ENCODE results near the gene PLEKHM1.
"Not testable (repeated sequence)": the region's sequence is repeated elsewhere in the genome, so short reads cannot be mapped to it uniquely, and the experiment has no call there.

The PLEKHM1 gene

DNA sequence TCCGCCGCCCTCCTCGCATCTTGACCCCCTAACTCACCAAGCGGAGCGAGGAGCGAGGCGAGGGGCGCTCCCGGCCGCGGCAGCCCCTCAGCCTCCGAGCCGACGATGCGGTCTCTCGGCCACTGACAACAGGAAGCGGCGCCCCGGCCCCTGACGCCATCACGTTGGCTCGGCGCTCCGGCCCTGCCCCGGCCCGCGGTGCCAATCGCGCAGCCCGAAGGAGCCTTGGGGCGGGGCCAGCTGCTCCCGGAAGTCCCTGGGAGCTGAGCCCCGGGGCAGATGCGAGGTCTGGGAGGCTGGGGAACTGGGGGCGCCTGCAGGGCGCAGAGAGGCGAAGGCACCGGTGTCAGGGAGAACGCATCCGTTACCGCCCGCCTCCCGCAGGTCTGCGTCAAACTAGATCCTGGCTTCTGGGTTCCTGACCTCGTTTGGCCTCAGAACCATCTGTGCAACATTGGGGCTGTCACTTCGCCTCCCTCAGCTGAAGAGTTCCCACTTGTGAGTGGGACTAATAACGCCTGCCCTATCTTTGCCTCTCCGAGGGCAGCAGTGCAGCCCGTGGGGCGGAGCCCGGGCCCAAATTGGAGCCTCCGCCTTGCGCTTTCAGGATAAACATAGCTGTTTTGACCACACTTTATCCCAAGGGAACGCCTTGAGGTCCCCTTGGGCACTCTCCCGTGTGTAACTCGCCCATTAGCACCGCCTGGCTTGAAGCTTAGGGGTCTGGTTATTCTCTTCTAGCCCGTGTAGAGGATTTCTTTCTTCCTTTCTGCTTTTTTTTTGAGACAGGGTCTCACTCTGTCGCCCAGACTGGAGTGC lies at the start of gene PLEKHM1:
Gene PLEKHM1 (minus strand): TSS at position 107 of the 819 bp plus-strand sequence. CDS start 8,237 bp downstream, outside the sequence.
- DNase-seq (ENCODE audit: low spot score in 2 of 2) (peak; percentile 74 to 89), ATAC-seq (peak; percentile 98)
- peak within 1 kb of the TSS; percentile 93 for H3K4me3 Mint-ChIP-seq
- H3K27ac Mint-ChIP-seq = peak within 1 kb of the TSS; percentile 95
- not testable (repeated sequence) for H3K36me3 Mint-ChIP-seq, H3K9me3 Mint-ChIP-seq
- H3K4me1 Mint-ChIP-seq = peaks cover 32% of the 10 kb centered on the region

DNA sequence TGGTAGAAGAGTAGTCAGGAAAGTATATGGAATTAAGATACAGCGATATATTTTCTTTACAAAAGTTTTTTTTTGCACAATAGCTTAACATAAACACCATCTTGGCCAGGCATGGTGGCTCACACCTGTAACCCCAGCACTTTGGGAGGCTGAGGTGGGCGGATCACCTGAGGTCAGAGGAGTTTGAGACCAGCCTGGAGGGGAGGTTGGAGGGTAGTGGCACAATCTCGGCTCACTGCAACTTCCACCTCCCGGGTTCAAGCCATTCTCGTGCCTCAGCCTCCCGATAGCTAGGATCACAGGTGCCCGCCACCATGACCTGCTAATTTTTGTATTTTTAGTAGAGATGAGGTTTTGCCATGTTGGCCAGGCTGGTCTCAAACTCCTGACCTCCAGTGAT lies 47.6 kb upstream of the PLEKHM1 start:
- not testable (repeated sequence) for H3K36me3 Mint-ChIP-seq; DNase-seq (ENCODE audit: low spot score in 2 of 2); H3K4me1 Mint-ChIP-seq; H3K4me3 Mint-ChIP-seq; ATAC-seq; H3K27ac Mint-ChIP-seq; H3K9me3 Mint-ChIP-seq

DNA sequence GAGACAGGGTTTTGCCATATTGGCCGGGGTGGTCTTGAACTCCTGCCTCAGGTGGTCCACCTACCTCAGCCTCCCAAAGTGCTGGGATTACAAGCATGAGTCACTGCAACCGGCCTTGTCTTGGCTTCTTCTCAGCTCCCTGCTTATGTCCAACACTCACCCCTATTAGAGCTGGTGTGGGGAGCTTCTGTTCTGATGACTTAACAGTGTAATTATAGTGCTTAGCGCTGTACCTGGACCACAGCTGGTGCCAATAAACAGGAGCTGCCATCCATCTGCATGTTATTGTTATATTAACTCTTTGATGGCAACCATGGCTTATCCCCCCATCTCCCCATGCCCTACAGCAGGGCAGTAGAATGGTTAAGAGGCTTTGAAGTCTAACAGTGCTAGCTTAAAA lies 15.6 kb upstream of the PLEKHM1 start:
- ATAC-seq; H3K9me3 Mint-ChIP-seq; H3K36me3 Mint-ChIP-seq; H3K4me1 Mint-ChIP-seq; H3K27ac Mint-ChIP-seq; H3K4me3 Mint-ChIP-seq; DNase-seq (ENCODE audit: low spot score in 2 of 2): not testable (repeated sequence)

DNA sequence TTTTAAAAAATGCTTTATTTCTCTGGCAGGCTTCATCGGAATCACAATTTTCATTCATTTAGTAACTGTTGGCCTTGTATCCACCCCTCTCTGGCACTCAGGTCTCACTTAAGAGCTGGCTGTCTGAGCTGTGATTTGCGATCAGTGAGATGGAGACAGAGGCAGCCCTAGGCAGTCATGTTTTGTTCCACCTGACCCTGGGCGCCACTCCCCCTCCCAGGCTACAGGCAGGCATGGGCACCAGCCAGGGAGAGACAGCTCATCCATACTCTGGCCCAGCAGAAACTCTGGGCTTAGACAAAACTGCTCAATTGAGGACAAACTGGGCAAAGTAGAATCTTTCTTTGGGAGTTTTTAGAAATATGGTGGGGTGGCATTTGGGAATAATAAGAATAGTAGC lies 14.7 kb upstream of the PLEKHM1 start:
- H3K4me1 Mint-ChIP-seq; H3K36me3 Mint-ChIP-seq; DNase-seq (ENCODE audit: low spot score in 2 of 2); H3K4me3 Mint-ChIP-seq; ATAC-seq; H3K9me3 Mint-ChIP-seq: not testable (repeated sequence)
- H3K27ac Mint-ChIP-seq = peak overlapping the region; percentile 58

DNA sequence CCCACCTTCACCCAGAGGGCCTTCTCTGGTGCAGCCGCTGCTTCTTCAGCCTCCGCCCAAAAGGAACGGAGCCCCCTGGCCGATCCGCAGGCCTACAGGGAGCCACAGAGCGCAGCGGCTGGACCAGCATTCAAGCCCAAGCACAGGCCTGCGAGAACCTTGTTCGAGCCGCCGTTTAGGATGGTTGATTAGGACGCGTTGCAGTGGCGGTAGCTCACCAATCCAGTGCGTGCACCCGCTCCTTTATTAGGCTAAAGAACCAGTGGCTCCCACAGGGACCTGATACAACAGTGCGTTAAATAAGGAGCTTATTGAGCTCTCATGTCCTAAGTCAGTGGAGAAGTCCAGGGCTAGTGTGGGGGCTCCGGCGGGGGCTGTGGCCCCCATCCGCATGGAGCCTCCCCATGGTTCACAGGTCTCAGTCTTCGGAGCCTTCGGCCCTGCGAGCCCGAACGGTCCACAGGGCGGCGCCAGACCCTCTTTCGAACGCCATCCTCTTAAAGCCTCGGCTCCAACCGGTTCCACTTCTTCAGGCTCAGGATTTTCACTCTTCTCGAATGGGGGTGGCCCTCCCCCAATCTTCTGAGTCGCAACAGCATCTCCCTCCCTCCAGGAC lies 10.7 kb upstream of the PLEKHM1 start:
- not testable (repeated sequence) for H3K27ac Mint-ChIP-seq; H3K4me1 Mint-ChIP-seq; H3K36me3 Mint-ChIP-seq; DNase-seq (ENCODE audit: low spot score in 2 of 2); ATAC-seq; H3K4me3 Mint-ChIP-seq; H3K9me3 Mint-ChIP-seq

DNA sequence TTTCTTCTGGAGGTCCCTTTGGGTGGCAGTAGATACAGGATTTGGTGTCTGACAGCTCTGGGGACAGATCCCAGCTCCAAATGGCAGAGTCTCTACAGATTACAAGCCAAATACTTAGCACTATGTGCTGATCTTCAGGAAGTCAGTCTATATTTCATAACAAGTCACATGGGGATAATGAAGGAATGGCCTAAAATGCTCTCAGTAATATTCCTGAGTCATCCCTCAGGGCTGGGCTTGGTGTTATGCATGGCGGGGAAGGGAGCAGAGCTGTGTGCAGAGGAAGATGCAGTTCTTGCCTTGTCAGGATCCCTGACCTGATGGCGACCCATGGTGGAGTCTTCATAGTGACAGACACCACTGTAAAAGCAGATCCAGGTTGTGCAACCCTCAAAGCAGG lies 10.0 kb upstream of the PLEKHM1 start:
- H3K4me3 Mint-ChIP-seq; ATAC-seq; DNase-seq (ENCODE audit: low spot score in 2 of 2); H3K36me3 Mint-ChIP-seq; H3K4me1 Mint-ChIP-seq; H3K27ac Mint-ChIP-seq; H3K9me3 Mint-ChIP-seq: not testable (repeated sequence)

DNA sequence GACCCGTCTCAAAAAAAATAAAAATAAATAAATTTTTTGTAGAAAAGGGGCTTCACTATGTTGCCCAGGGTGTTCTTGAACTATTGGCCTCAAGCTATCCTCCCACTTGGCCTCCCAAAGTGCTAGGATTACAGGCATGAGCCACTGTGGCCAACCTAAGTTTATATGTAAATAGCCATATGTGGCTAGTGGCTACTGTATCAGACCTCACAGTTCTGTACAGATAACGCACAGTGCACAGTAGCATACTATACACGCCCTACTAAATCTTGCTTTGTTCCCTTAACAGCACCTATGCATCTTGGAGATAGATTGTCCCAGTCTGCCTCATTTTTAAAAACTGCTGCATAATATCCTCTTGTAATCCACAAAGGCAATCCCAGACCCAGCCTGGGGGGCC lies 8.7 kb upstream of the PLEKHM1 start:
- not testable (repeated sequence) for ATAC-seq; H3K27ac Mint-ChIP-seq; H3K9me3 Mint-ChIP-seq; H3K36me3 Mint-ChIP-seq; DNase-seq (ENCODE audit: low spot score in 2 of 2); H3K4me1 Mint-ChIP-seq; H3K4me3 Mint-ChIP-seq

DNA sequence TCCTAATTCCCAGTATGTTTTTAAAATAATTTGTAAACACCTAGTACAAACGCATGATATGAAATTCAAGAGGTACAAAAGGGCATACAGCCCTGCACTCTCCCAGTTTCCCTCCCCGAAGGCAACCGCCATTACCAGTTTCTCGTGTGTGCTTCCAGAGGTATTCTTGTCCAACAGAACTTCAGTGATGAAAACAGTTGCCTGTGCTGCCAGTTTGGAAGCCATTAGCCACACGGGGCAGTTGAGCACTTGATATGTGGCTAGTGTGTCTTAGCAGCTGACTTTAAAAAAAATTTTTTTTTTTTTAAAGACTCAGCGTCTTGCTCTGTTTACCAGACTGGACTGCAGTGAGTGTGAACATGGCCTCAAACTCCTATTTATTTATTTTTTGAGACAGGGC lies 7.9 kb upstream of the PLEKHM1 start:
- H3K4me3 Mint-ChIP-seq; ATAC-seq; H3K4me1 Mint-ChIP-seq; DNase-seq (ENCODE audit: low spot score in 2 of 2); H3K9me3 Mint-ChIP-seq; H3K27ac Mint-ChIP-seq; H3K36me3 Mint-ChIP-seq: not testable (repeated sequence)

- DNase-seq (ENCODE audit: low spot score in 2 of 2); H3K4me3 Mint-ChIP-seq; H3K36me3 Mint-ChIP-seq; H3K9me3 Mint-ChIP-seq; ATAC-seq; H3K27ac Mint-ChIP-seq; H3K4me1 Mint-ChIP-seq: not testable (repeated sequence)
Measured at GRCh38 chr17:45497449-45497848, 6.9 kb upstream of the PLEKHM1 start.

- H3K27ac Mint-ChIP-seq; H3K4me3 Mint-ChIP-seq; H3K4me1 Mint-ChIP-seq; DNase-seq (ENCODE audit: low spot score in 2 of 2); H3K36me3 Mint-ChIP-seq; H3K9me3 Mint-ChIP-seq; ATAC-seq: not testable (repeated sequence)
Measured at GRCh38 chr17:45496507-45496906, 6.0 kb upstream of the PLEKHM1 start.

- ATAC-seq; H3K9me3 Mint-ChIP-seq; H3K36me3 Mint-ChIP-seq; DNase-seq (ENCODE audit: low spot score in 2 of 2); H3K4me3 Mint-ChIP-seq; H3K27ac Mint-ChIP-seq: not testable (repeated sequence)
- H3K4me1 Mint-ChIP-seq = peaks cover 12% of the 10 kb centered on the region
Measured at GRCh38 chr17:45494556-45494955, 4.0 kb upstream of the PLEKHM1 start.

- ATAC-seq; H3K36me3 Mint-ChIP-seq; DNase-seq (ENCODE audit: low spot score in 2 of 2); H3K27ac Mint-ChIP-seq; H3K4me3 Mint-ChIP-seq; H3K9me3 Mint-ChIP-seq: not testable (repeated sequence)
- H3K4me1 Mint-ChIP-seq = peaks cover 32% of the 10 kb centered on the region
Measured at GRCh38 chr17:45492156-45492555, 1.6 kb upstream of the PLEKHM1 start.

GRCh38 chr17:45490198-45490597 lies 323 bp downstream of the PLEKHM1 start:
- DNase-seq (ENCODE audit: low spot score in 2 of 2); H3K9me3 Mint-ChIP-seq; H3K36me3 Mint-ChIP-seq: not testable (repeated sequence)
- Mint-ChIP-seq H3K27ac (peak overlapping the region; percentile 95), H3K4me1 (peaks cover 32% of the 10 kb centered on the region), H3K4me3 (peak overlapping the region; percentile 93)
- peak; percentile 49 for ATAC-seq

DNA sequence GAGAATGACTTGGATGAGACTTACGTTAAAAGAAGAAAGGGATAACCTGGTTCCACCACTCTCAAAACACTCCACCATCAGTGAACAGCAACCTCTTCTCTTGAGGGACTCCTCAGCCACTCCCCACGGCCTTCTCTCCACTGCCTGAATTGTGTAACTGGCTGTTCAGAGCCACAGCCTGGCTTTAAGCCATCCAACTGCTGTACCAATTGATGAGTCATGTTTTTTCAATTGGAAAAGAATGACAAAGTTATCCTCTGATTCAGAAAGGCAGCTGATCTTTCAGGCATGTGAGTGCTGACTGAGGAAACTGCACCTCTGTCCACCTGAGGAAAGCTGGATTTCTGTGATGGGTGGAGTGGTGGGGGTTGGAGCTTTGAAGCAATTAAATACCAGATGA lies 2.8 kb downstream of the PLEKHM1 start:
- H3K27ac Mint-ChIP-seq = peak overlapping the region; percentile 78
- not testable (repeated sequence) for H3K4me3 Mint-ChIP-seq; H3K36me3 Mint-ChIP-seq; H3K9me3 Mint-ChIP-seq; DNase-seq (ENCODE audit: low spot score in 2 of 2); ATAC-seq
- peaks cover 42% of the 10 kb centered on the region for H3K4me1 Mint-ChIP-seq

DNA sequence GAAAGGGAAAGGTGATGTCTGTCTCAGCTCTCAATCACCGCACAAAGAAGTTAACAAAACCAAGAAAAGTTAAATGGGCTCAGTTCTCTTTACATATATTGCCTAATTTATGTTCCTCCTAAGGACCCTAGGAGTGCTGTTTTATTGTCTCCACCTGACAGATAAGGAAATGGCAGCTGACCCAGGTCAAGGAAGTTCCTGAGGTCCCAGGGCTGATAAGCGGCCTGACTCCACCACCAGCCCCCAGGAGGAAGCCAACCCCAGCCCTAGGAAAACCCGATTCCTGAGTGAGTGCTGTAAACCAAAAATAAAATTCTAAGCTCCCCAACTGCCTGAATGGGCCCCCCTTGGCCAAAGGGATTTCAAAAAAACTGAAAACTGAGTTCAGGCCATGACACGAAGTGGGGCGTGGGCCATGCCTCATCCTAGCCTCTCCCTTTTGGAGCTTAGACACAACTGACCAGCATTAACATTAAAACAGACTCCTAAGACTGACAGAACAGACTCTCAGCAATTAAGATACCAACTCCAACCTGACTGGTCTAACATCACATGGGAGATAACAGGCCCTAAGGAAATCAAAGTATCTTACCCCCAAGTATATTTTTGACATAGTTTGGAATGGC lies 6.8 kb downstream of the PLEKHM1 start:
- peaks cover 23% of the 10 kb centered on the region for H3K36me3 Mint-ChIP-seq
- peaks cover 27% of the 10 kb centered on the region for H3K4me1 Mint-ChIP-seq
- peak overlapping the region; percentile 65 for H3K27ac Mint-ChIP-seq
- ATAC-seq; DNase-seq (ENCODE audit: low spot score in 2 of 2); H3K9me3 Mint-ChIP-seq; H3K4me3 Mint-ChIP-seq: not testable (repeated sequence)

- not testable (repeated sequence) for H3K27ac Mint-ChIP-seq; H3K9me3 Mint-ChIP-seq; ATAC-seq; H3K4me3 Mint-ChIP-seq; DNase-seq (ENCODE audit: low spot score in 2 of 2)
- peaks cover 24% of the 10 kb centered on the region for H3K4me1 Mint-ChIP-seq
- peaks cover 25% of the 10 kb centered on the region for H3K36me3 Mint-ChIP-seq
Measured at GRCh38 chr17:45483177-45483576, 7.3 kb downstream of the PLEKHM1 start.

Data from stimulated activated effector memory CD8-positive, alpha-beta T cell treated with anti-CD3 and anti-CD28 coated beads, Interleukin-12 subunit alpha, Interleukin-12 subunit beta, amount 100 ng/mL, for 72 hours (primary cell).